ENCODE data around the gene DSC1. TPM values are rescaled to one million over a fixed set of nuclear protein-coding genes. Genes with fewer than 3 reads are reported as not detected.

The DSC1 gene
- not detected for polyA plus RNA-seq (2013, experiment 1 of 2)
- polyA plus RNA-seq (2013, experiment 2 of 2) = not detected

DNA sequence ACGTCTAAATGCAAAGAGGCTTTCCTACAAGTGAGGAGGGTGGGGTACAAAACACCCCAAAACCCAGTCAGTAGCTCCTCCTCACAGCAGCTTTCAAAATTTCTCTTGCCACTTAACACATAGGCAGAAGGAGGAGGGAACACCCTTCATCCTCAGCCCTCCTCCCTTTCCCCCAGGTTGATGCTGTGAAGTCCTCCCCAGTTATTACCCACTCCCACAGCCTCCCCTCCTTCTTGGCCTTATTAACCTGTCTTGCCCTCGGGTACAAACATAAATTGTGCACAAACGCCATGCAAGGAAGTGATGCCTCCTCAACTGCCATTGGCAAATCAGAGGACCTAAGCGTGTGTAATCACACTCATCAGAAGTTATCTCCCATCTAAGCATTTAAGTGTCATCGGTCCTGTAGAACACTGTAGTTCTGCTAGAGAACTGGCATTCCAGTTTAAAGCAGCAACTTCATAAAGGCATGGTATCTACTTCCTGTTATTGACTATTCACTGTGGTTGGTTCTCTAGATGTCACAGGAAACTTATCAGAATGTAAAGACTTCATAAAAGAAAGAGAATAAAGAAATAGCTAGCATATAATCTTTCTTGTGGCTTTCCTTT lies at the start of gene DSC1:
TSS of gene DSC1 (minus strand) at position 32 of the 611 bp plus-strand sequence. CDS start 262 bp downstream, outside the sequence.
- WGBS = 91% methylated on average over 4 of the region's 5 CpGs
- no peak within 1 kb of the TSS for H2BK5ac ChIP-seq (ENCODE audit: low read depth, low read length, poor library complexity, severe bottlenecking)
- H3K23ac ChIP-seq (ENCODE audit: low read length in 2 of 2) = no peak within 1 kb of the TSS
- no peak within 1 kb of the TSS for H2AFZ ChIP-seq (ENCODE audit: low read depth, low read length)
- no peak within 1 kb of the TSS for H3K4me3 ChIP-seq (ENCODE audit: insufficient read depth in 1 of 2, low read depth in 1 of 2, low read length in 2 of 2)
- H3K14ac ChIP-seq (ENCODE audit: low read length in 2 of 2) = no peak within 1 kb of the TSS
- no peak within 1 kb of the TSS for H2BK120ac ChIP-seq (ENCODE audit: low read depth, low read length)
- no peak within 1 kb of the TSS for H3K9ac ChIP-seq (ENCODE audit: low read length)
- H2BK12ac ChIP-seq (ENCODE audit: low read length in 2 of 2) = no peak within 1 kb of the TSS
- no peaks in the 10 kb centered on the region for H3K27me3 ChIP-seq (ENCODE audit: control insufficient read depth in 1 of 2, insufficient read depth in 1 of 2, low read length in 2 of 2)
- H2AK5ac ChIP-seq (ENCODE audit: low read length, severe bottlenecking) = no peak within 1 kb of the TSS
- no peaks in the 10 kb centered on the region for H3K79me1 ChIP-seq (replicated peaks; ENCODE audit: low read length, poor library complexity, severe bottlenecking)
- H3K4ac ChIP-seq (ENCODE audit: low read depth in 1 of 2, low read length in 2 of 2) = no peak within 1 kb of the TSS
- no peaks in the 10 kb centered on the region for H3K9me3 ChIP-seq (ENCODE audit: control insufficient read depth, low read length)
- H3K4me2 ChIP-seq (ENCODE audit: low read length, poor library complexity, severe bottlenecking) = no peak within 1 kb of the TSS
- no peak within 1 kb of the TSS for H3K18ac ChIP-seq (ENCODE audit: low read depth in 1 of 2, low read length in 2 of 2)
- peaks cover 2% of the 10 kb centered on the region for H3K4me1 ChIP-seq (ENCODE audit: control insufficient read depth, insufficient read depth, low read depth, low read length)
- no peak within 1 kb of the TSS for H4K91ac ChIP-seq (ENCODE audit: low read length)
- no peak within 1 kb of the TSS for H3K27ac ChIP-seq (ENCODE audit: low read length, poor library complexity, severe bottlenecking)
- H3K36me3 ChIP-seq (ENCODE audit: control insufficient read depth in 1 of 2, insufficient read depth in 2 of 2, low read depth in 1 of 2, low read length in 2 of 2) = no peaks in the 10 kb centered on the region
- DNase-seq = no peak
- H2BK15ac ChIP-seq (ENCODE audit: low read depth, poor library complexity, severe bottlenecking) = no peak within 1 kb of the TSS
- H4K8ac ChIP-seq (ENCODE audit: low read length) = no peak within 1 kb of the TSS

GRCh38 chr18:31211047-31211446 lies 48.4 kb upstream of the DSC1 start:
- Histone ChIP-seq H3K27ac (ENCODE audit: low read length, poor library complexity, severe bottlenecking) (no peak overlapping the region), H4K8ac (ENCODE audit: low read length) (no peak overlapping the region), H4K91ac (ENCODE audit: low read length) (no peak overlapping the region), H2AK5ac (ENCODE audit: low read length, severe bottlenecking) (no peak overlapping the region), H3K79me1 (replicated peaks; ENCODE audit: low read length, poor library complexity, severe bottlenecking) (no peaks in the 10 kb centered on the region), H3K4ac (ENCODE audit: low read depth in 1 of 2, low read length in 2 of 2) (no peak overlapping the region), H3K4me2 (ENCODE audit: low read length, poor library complexity, severe bottlenecking) (no peak overlapping the region), H3K23ac (ENCODE audit: low read length in 2 of 2) (no peak overlapping the region), H2AFZ (ENCODE audit: low read depth, low read length) (no peak overlapping the region), H3K27me3 (ENCODE audit: control insufficient read depth in 1 of 2, insufficient read depth in 1 of 2, low read length in 2 of 2) (no peaks in the 10 kb centered on the region), H2BK120ac (ENCODE audit: low read depth, low read length) (no peak overlapping the region), H2BK15ac (ENCODE audit: low read depth, poor library complexity, severe bottlenecking) (no peak overlapping the region), H3K14ac (ENCODE audit: low read length in 2 of 2) (no peak overlapping the region), H3K4me3 (ENCODE audit: insufficient read depth in 1 of 2, low read depth in 1 of 2, low read length in 2 of 2) (no peak overlapping the region), H3K4me1 (ENCODE audit: control insufficient read depth, insufficient read depth, low read depth, low read length) (peaks cover 5% of the 10 kb centered on the region), H3K9ac (ENCODE audit: low read length) (no peak overlapping the region), H2BK5ac (ENCODE audit: low read depth, low read length, poor library complexity, severe bottlenecking) (no peak overlapping the region), H3K9me3 (ENCODE audit: control insufficient read depth, low read length) (no peaks in the 10 kb centered on the region), H2BK12ac (ENCODE audit: low read length in 2 of 2) (no peak overlapping the region), H3K18ac (ENCODE audit: low read depth in 1 of 2, low read length in 2 of 2) (no peak overlapping the region), H3K36me3 (ENCODE audit: control insufficient read depth in 1 of 2, insufficient read depth in 2 of 2, low read depth in 1 of 2, low read length in 2 of 2) (no peaks in the 10 kb centered on the region)
- WGBS = 57% methylated on average over 1 of the region's 1 CpG
- DNase-seq = no peak

DNA sequence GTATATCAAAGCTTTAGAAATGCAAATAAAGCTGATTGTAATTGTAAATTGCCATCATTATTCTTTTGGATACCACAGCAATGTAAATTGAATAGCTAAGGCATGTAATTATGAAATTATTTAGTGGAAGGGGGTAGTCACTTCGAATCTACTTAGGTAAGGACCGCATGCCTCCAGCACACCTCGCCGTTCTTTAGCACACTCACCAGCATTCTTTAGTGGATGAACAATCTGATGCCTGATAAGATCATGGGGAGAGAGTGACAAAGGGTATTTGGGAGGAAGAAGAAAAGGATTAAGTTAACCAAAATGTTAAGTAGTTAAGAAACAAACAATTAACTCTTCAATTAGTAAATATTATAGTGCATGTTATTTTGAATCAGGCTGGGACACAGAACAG lies 46.4 kb upstream of the DSC1 start:
- peaks cover 5% of the 10 kb centered on the region for H3K4me1 ChIP-seq (ENCODE audit: control insufficient read depth, insufficient read depth, low read depth, low read length)
- H3K27ac ChIP-seq (ENCODE audit: low read length, poor library complexity, severe bottlenecking) = no peak overlapping the region
- no peak overlapping the region for H3K18ac ChIP-seq (ENCODE audit: low read depth in 1 of 2, low read length in 2 of 2)
- no peak overlapping the region for H2BK15ac ChIP-seq (ENCODE audit: low read depth, poor library complexity, severe bottlenecking)
- WGBS = 83% methylated on average over 4 of the region's 4 CpGs
- no peak overlapping the region for H3K4me3 ChIP-seq (ENCODE audit: insufficient read depth in 1 of 2, low read depth in 1 of 2, low read length in 2 of 2)
- DNase-seq = no peak
- H3K4me2 ChIP-seq (ENCODE audit: low read length, poor library complexity, severe bottlenecking) = no peak overlapping the region
- H2BK120ac ChIP-seq (ENCODE audit: low read depth, low read length) = no peak overlapping the region
- H3K23ac ChIP-seq (ENCODE audit: low read length in 2 of 2) = no peak overlapping the region
- no peaks in the 10 kb centered on the region for H3K36me3 ChIP-seq (ENCODE audit: control insufficient read depth in 1 of 2, insufficient read depth in 2 of 2, low read depth in 1 of 2, low read length in 2 of 2)
- H4K8ac ChIP-seq (ENCODE audit: low read length) = no peak overlapping the region
- H4K91ac ChIP-seq (ENCODE audit: low read length) = no peak overlapping the region
- no peak overlapping the region for H3K9ac ChIP-seq (ENCODE audit: low read length)
- H2AK5ac ChIP-seq (ENCODE audit: low read length, severe bottlenecking) = no peak overlapping the region
- H3K79me1 ChIP-seq (replicated peaks; ENCODE audit: low read length, poor library complexity, severe bottlenecking) = no peaks in the 10 kb centered on the region
- no peak overlapping the region for H2AFZ ChIP-seq (ENCODE audit: low read depth, low read length)
- no peak overlapping the region for H2BK5ac ChIP-seq (ENCODE audit: low read depth, low read length, poor library complexity, severe bottlenecking)
- no peak overlapping the region for H3K4ac ChIP-seq (ENCODE audit: low read depth in 1 of 2, low read length in 2 of 2)
- H3K14ac ChIP-seq (ENCODE audit: low read length in 2 of 2) = no peak overlapping the region
- no peaks in the 10 kb centered on the region for H3K27me3 ChIP-seq (ENCODE audit: control insufficient read depth in 1 of 2, insufficient read depth in 1 of 2, low read length in 2 of 2)
- no peak overlapping the region for H2BK12ac ChIP-seq (ENCODE audit: low read length in 2 of 2)
- H3K9me3 ChIP-seq (ENCODE audit: control insufficient read depth, low read length) = no peaks in the 10 kb centered on the region

DNA sequence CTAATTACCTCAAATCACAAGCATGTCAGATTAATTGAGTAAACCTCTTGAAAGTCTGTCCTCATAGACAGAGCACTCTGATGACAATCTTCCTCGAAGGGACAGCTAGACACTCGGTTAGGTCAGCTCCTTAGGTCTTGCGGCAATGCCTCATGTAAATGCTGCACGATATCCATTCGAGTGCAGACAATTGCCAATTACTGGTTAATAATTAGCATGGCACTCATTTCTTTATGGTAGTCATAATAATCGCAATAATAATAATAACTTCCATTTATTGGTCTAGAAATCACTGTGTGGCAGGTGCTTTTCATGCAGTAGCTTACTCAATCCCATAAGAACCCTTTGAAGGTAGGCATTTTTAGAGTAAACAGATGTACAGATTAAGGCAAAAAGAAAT lies 44.7 kb upstream of the DSC1 start:
- no peak overlapping the region for H3K4me2 ChIP-seq (ENCODE audit: low read length, poor library complexity, severe bottlenecking)
- H3K18ac ChIP-seq (ENCODE audit: low read depth in 1 of 2, low read length in 2 of 2) = no peak overlapping the region
- no peaks in the 10 kb centered on the region for H3K27me3 ChIP-seq (ENCODE audit: control insufficient read depth in 1 of 2, insufficient read depth in 1 of 2, low read length in 2 of 2)
- H3K4ac ChIP-seq (ENCODE audit: low read depth in 1 of 2, low read length in 2 of 2) = no peak overlapping the region
- peaks cover 5% of the 10 kb centered on the region for H3K4me1 ChIP-seq (ENCODE audit: control insufficient read depth, insufficient read depth, low read depth, low read length)
- H4K8ac ChIP-seq (ENCODE audit: low read length) = no peak overlapping the region
- no peak overlapping the region for H3K23ac ChIP-seq (ENCODE audit: low read length in 2 of 2)
- H2BK120ac ChIP-seq (ENCODE audit: low read depth, low read length) = no peak overlapping the region
- no peak overlapping the region for H3K27ac ChIP-seq (ENCODE audit: low read length, poor library complexity, severe bottlenecking)
- no peak overlapping the region for H2BK15ac ChIP-seq (ENCODE audit: low read depth, poor library complexity, severe bottlenecking)
- no peak overlapping the region for H2BK5ac ChIP-seq (ENCODE audit: low read depth, low read length, poor library complexity, severe bottlenecking)
- H3K4me3 ChIP-seq (ENCODE audit: insufficient read depth in 1 of 2, low read depth in 1 of 2, low read length in 2 of 2) = no peak overlapping the region
- H3K9me3 ChIP-seq (ENCODE audit: control insufficient read depth, low read length) = no peaks in the 10 kb centered on the region
- H4K91ac ChIP-seq (ENCODE audit: low read length) = no peak overlapping the region
- no peak overlapping the region for H3K14ac ChIP-seq (ENCODE audit: low read length in 2 of 2)
- no peak overlapping the region for H3K9ac ChIP-seq (ENCODE audit: low read length)
- no peak for DNase-seq
- 87% methylated on average over 5 of the region's 6 CpGs for WGBS
- H3K36me3 ChIP-seq (ENCODE audit: control insufficient read depth in 1 of 2, insufficient read depth in 2 of 2, low read depth in 1 of 2, low read length in 2 of 2) = no peaks in the 10 kb centered on the region
- no peak overlapping the region for H2AFZ ChIP-seq (ENCODE audit: low read depth, low read length)
- no peak overlapping the region for H2BK12ac ChIP-seq (ENCODE audit: low read length in 2 of 2)
- H2AK5ac ChIP-seq (ENCODE audit: low read length, severe bottlenecking) = no peak overlapping the region
- no peaks in the 10 kb centered on the region for H3K79me1 ChIP-seq (replicated peaks; ENCODE audit: low read length, poor library complexity, severe bottlenecking)

All from mesenchymal stem cell (in vitro differentiated cells and primary cell).